Osteocyte (in vitro differentiated cells): ENCODE measurements around the gene GTF2A1. TPM values are rescaled to one million over a fixed set of nuclear protein-coding genes. Genes with fewer than 3 reads are reported as not detected.

Experiments
- DNase-seq: peaks from one replicate; pipeline ENCODE4 v3.0.0; 2021; ENCODE audit warnings: mixed read lengths; ENCODE audit not compliant: unreplicated experiment; ENCODE audit errors: extremely low spot score
- H3K27ac Mint-ChIP-seq: one replicate; pipeline ENCODE4 v1.8.0; 2021; ENCODE audit warnings: mild to moderate bottlenecking, mixed read lengths; ENCODE audit not compliant: unreplicated experiment
- H3K27me3 Mint-ChIP-seq: one replicate; pipeline ENCODE4 v1.8.0; 2021; ENCODE audit warnings: mixed read lengths; ENCODE audit not compliant: unreplicated experiment
- H3K36me3 Mint-ChIP-seq: one replicate; pipeline ENCODE4 v1.8.0; 2021; ENCODE audit warnings: mixed read lengths; ENCODE audit not compliant: unreplicated experiment
- H3K4me1 Mint-ChIP-seq: one replicate; pipeline ENCODE4 v1.8.0; 2021; ENCODE audit warnings: mixed read lengths; ENCODE audit not compliant: unreplicated experiment
- H3K4me3 Mint-ChIP-seq: one replicate; pipeline ENCODE4 v1.8.0; 2021; ENCODE audit warnings: mild to moderate bottlenecking, moderate library complexity, mixed read lengths; ENCODE audit not compliant: unreplicated experiment
- H3K9me3 Mint-ChIP-seq: one replicate; pipeline ENCODE4 v1.8.0; 2021; ENCODE audit warnings: mixed read lengths; ENCODE audit not compliant: unreplicated experiment
- CTCF ChIP-seq: fragments of 200-600 bp; sonication (generic); IDR thresholded peaks from 2 replicates; pipeline ENCODE4 v1.5.0; 2021; ENCODE audit warnings: antibody characterized with exemption, mild to moderate bottlenecking, moderate library complexity
- total RNA-seq: library from RNA; stranded (reverse); gene quantifications from 2 replicates; pipeline ENCODE4 v1.2.1, GENCODE V29; 2021

GTF2A1 gene
- total RNA-seq, 1 donor from 2014 or later, result 40.8 TPM

DNA sequence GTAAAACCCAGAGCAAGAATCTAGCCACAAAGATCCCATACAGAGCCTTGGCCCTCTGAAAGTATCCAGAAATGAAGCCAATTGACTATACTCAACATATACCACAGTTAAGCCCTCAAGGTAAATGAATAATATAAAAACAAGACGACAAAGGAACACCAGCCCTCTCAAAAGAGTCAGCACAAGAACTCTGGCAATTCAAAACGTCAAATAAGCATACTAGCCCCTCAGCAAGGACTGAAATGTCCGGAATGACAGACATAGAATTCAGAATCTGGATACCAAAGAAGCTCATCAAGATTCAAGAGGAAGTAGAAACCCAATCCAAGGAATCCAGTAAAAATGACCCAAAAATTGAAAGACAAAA, 49.9 kb downstream of the GTF2A1 start:
- Mint-ChIP-seq H3K4me1 (peaks cover 19% of the 10 kb centered on the region), H3K27ac (peak overlapping the region; percentile 99), H3K4me3 (peak overlapping the region; percentile 89), H3K9me3 (no peaks in the 10 kb centered on the region), H3K36me3 (peaks cover 6% of the 10 kb centered on the region), H3K27me3 (no peaks in the 10 kb centered on the region)
- peak; percentile 23 for TF ChIP-seq CTCF
- no peak for DNase-seq

- no peaks in the 10 kb centered on the region for H3K27me3 Mint-ChIP-seq
- peak; percentile 84 for TF ChIP-seq CTCF
- DNase-seq, result peak; percentile 94
- no peaks in the 10 kb centered on the region for H3K9me3 Mint-ChIP-seq
- peaks cover 6% of the 10 kb centered on the region for H3K36me3 Mint-ChIP-seq
- peak overlapping the region; percentile 89 for H3K4me3 Mint-ChIP-seq
- H3K4me1 Mint-ChIP-seq, result peaks cover 19% of the 10 kb centered on the region
- peak overlapping the region; percentile 99 for H3K27ac Mint-ChIP-seq
Measured at GRCh38 chr14:81170104-81170828, 50.5 kb downstream of the GTF2A1 start.

GRCh38 chr14:81169711-81170103, 51.1 kb downstream of the GTF2A1 start:
- DNase-seq, result no peak
- Mint-ChIP-seq H3K27me3 (no peaks in the 10 kb centered on the region), H3K36me3 (peaks cover 4% of the 10 kb centered on the region), H3K9me3 (no peaks in the 10 kb centered on the region), H3K4me1 (peaks cover 19% of the 10 kb centered on the region), H3K27ac (peak overlapping the region; percentile 99), H3K4me3 (peak overlapping the region; percentile 89)
- no peak for TF ChIP-seq CTCF

GRCh38 chr14:81169267-81169666, 51.5 kb downstream of the GTF2A1 start:
- Mint-ChIP-seq H3K36me3 (peaks cover under 1% of the 10 kb centered on the region), H3K27ac (no peak overlapping the region), H3K9me3 (no peaks in the 10 kb centered on the region), H3K4me1 (peaks cover 19% of the 10 kb centered on the region), H3K4me3 (peak overlapping the region; percentile 89), H3K27me3 (no peaks in the 10 kb centered on the region)
- no peak for DNase-seq
- TF ChIP-seq CTCF, result no peak

DNA sequence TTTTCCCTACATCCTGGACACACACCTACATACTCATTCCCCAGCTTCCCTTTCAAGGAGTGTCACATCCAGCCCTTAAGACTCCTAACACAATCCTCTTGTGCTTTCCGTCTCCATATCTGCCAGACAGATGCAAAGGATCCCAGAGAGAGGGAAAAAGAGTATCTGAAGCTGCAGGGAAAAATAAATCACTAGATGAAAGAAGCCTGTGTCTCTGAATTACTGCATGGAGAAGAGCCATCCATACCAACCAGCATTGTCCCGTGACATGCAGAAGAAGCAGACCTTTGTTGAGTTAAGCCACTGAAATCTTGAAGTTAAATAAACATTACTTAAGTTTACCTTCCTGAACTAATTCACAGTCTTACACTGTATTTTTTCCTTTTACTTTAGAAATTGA, 54.6 kb downstream of the GTF2A1 start:
- H3K27ac Mint-ChIP-seq, result no peak overlapping the region
- peaks cover 14% of the 10 kb centered on the region for H3K4me1 Mint-ChIP-seq
- H3K27me3 Mint-ChIP-seq, result no peaks in the 10 kb centered on the region
- no peak overlapping the region for H3K4me3 Mint-ChIP-seq
- no peaks in the 10 kb centered on the region for H3K36me3 Mint-ChIP-seq
- TF ChIP-seq CTCF, result no peak
- no peak for DNase-seq
- no peaks in the 10 kb centered on the region for H3K9me3 Mint-ChIP-seq
